Pons (tissue), 1 donor: ENCODE data around the gene IQSEC1.
A peak's percentile ranks its signal among the peaks of the same experiment; 100 is the strongest.

Experiments
- DNase-seq: peaks from one replicate; pipeline ENCODE4 v3.0.0-alpha.2; 2016; ENCODE audit warnings: low spot score

Gene IQSEC1

DNA sequence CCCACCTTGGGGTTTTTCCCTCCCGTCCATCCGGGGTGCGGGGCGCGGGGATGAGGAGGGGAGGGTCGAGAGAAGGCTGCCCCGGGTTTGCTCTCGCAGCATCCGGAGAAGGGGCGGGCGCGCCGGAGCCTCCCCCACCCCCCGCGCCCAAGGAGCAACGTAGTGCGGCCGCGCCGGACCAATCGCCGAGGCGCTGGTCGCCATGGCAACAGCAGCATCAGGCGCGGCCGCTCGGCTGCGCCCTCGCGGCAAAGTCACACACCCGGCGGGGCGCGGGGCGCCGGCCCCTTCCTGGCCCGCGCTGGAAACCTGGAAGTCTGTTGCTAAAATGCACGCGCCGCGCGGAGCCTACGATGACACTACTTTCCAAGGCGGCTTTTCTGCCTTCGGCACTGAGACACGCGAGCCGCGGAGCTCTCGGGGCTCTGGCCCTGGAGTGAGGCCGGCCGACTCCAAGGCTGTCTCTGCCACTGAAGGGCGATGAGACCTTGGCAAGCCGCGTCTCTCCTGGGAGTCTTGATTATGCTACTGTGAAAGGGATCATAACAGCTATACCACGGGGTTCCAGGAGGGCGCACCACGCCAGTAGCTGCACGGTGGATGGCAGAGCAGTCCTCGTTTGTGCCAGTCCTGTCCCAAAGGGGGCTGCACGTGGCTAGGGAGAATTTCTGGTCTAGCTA, at the start of gene IQSEC1:
TSS of gene IQSEC1 (minus strand) at position 104 of the 680 bp plus-strand sequence. CDS start 415 bp downstream, outside the sequence.
- peak; percentile 74 for DNase-seq

- DNase-seq: no peak
Measured at GRCh38 chr3:13122081-13123012, 49.1 kb upstream of the IQSEC1 start.

DNA sequence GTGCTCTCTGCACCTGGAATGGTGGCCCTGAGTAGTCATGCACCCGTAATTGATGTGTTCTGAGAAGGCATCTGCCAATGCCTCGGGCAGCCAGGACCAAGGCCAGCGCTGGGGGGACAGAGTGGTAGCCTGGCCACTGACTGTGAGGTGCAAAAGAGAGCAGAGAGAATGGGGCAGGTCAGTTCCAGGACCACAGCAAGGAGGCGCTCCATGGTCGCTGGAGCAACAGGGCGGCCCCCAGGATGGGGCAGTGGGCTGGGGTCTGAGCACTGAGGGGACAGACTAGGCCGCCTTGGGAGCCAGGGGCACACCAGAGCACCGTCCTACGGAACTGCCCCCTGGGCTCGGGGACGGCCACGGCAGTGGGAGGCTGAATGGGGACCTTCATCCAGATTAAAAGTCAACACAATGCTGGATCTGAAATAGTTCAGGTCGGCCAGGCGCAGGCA, 48.3 kb upstream of the IQSEC1 start:
- DNase-seq: no peak

- no peak for DNase-seq
Measured at GRCh38 chr3:13120928-13121552, 47.8 kb upstream of the IQSEC1 start.

GRCh38 chr3:13120289-13120927, 47.2 kb upstream of the IQSEC1 start:
- DNase-seq: no peak

GRCh38 chr3:13119471-13120220, 46.4 kb upstream of the IQSEC1 start:
- no peak for DNase-seq

DNA sequence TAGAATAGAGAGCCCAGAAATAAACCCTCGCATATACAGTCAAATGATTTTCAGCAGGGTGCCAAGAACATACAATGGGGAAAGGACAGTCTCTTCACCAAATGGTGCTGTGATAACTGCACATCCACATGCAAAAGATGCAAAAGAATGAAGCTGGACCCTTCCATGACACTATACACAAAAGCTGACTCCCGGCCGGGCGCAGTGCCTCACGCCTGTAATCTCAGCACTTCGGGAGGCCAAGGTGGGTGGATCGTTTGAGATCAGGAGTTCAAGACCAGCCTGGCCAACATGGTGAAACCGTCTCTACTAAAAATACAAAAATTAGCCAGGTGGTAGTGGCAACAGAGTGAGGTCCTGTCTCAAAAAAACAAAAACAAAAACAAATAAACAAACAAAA, 43.2 kb upstream of the IQSEC1 start:
- DNase-seq: no peak

DNA sequence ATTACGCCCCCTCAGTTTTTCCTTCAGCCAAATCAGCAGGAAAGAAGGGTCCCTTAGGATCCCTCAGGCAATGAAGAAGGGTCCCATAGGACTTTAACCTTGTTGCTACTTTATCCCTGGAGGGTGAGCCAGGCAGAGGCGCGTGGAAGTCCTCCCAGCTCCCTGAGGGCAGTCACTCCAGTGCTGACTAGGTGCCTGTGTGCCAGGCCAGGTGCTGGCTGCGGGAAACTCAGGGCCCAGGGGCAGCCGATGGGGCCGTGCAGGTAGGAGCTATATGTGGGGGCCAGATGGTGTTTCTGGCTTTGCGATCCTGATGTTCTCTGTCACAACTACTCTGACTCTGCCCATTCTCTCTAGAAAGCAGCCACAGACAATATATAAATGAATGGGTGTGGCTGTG, 42.8 kb upstream of the IQSEC1 start:
- no peak for DNase-seq

- DNase-seq: no peak
Measured at GRCh38 chr3:13115576-13115910, 42.3 kb upstream of the IQSEC1 start.

DNA sequence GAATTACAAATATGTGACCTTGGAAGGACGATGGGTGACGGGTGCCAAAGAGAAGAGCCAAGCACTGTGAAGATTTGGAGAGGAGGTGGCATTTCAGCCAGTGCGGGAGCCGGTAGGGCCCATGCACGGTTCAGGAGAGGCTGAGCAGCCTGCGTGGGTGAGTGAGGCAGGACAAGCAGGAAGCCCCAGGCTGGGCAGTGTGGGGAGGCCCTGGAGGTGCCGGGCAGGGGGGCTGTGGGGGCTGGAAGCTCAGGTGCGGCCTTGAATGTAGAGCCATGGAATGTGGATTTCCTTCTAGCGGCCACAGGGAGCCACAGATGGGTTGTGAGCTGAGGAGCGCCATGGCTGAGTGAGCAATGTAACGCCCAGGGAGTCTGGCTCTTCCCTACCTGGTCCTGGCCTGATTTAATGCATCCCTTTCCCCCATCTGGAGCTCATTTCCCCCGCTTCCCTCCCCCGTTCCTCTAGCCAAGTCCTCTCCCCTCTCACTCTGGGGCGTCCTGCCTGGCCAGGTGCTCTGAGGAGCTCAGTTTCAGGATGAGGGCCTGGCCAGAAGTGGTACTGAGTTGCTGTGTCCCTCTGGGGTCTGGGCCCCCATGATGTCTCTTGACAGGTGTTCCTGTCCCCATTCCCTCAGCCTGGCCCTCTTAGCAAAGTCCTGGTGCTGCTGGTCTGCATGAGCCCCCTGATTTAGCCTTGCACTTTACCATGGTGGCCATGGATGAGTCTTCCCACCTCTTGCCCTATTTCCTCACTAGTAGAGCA, 41.8 kb upstream of the IQSEC1 start:
- no peak for DNase-seq

DNA sequence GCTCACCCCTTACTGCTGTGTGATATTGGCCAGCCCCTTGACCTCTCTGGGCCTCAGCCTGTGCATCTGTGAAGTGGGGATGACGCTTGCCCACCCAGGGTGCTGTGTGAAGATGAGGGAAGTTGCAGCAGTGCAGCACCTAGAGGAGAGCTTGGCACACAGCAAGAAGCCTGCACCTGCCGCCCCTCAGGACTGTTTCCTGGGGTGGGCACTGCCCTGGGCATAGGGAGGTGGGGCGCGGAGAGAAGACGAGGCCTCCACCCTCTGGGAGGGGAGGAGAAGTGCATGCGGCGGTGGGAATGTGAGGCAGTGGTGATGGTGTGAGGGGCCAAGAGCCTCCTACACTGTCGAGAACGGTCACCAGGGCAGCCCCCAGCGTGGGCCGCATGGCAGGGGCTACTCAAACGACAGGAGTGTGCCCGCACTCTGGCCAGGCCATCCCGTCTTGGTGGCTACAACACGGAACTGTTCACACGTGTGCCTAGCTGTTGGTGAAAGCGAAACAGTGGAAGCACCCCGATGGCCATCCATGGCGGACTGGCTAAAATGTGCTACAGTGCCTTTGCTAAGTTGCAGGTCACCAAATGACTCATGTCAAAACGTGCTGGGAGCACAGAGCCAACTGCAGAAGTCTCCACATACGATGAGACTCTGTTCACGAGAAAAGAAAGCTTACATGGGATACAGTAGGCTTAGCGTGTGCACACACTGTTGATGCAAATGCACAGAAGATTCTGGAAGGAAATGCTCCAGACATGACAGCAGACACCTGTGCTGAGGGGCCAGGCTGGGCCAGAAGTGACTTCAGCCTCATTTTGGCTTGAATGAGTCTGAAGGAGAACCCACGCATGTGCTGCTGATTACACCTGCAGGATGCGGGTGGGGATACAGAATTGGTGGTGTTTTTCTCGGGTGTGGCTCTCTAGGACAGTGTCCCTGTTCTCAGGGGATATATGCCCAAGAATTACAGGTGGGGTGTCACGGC, 40.4 kb upstream of the IQSEC1 start:
- no peak for DNase-seq

DNA sequence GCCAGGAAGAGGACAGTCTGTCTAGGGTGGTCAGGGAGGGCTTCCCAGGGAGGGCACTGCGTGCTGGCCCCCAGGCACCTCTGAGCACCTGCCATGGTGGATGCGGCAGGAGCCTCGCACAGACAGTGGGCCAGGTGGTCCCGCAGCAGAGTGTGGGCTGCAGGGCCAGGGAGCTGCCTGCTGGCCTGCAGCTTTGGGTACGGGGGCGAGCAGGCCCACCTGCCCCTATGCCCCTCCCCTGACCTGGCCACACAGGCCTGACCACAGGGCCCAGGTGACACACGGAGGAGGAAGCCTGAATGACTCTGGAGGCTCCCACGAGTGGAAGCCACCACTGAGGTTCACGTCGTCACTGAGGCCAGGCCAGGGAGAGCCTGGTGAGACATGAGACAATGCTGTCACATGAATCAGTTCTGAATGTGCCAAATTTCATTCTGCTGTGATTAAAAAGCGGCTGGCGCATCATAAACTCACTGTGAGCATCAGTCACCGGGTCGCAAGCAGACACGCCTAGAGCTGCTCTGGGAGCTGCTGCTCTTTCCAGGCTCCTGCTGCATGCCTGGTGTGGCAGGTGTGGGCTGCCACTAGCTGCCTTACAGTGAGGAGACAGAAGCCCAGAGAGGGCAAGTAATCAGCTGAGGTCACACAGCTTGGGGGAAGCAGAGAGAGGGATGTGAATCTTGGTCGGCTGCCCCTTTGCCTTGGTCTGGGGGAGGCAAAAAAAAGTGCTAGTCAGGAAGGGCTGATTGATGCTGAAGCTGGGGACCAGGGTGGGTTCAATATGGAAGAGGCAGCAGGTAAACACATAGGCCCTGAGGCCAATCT, 39.5 kb upstream of the IQSEC1 start:
- DNase-seq: no peak

- no peak for DNase-seq
Measured at GRCh38 chr3:13111873-13112520, 38.8 kb upstream of the IQSEC1 start.

DNA sequence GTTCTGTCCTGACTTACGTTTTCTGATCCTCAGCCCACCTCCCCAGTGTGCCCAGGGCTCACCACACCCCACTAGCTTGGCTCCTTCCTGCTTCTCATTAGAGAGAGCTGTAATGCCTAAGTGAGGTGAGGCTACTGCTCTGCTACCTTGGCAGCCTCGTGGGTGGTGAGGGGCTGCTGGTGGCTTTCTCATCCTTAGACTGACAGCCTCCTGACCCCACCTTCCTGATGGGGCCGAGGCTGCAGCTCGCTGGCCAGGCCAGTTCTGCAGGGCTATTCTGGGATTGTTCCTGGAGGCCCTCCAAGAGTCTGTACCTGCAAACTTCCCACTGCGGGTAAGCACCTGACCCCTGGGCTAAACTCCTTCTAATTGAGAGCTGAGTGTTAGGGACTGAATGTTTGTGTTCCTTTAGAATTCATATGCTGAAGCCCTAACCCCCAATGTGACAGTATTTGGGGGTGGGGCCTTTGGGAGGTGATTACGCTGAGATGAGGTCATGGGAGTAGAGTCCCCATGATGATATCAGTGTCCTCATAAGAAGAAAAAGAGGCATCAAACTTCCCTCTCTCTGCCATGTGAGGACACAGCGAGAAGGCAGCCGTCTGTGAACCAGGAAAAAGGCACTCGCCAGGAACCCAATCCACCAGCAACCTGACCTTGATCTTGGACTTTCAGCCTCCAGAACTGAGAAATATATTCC, 38.1 kb upstream of the IQSEC1 start:
- DNase-seq: no peak

GRCh38 chr3:13110678-13111116, 37.5 kb upstream of the IQSEC1 start:
- no peak for DNase-seq

DNA sequence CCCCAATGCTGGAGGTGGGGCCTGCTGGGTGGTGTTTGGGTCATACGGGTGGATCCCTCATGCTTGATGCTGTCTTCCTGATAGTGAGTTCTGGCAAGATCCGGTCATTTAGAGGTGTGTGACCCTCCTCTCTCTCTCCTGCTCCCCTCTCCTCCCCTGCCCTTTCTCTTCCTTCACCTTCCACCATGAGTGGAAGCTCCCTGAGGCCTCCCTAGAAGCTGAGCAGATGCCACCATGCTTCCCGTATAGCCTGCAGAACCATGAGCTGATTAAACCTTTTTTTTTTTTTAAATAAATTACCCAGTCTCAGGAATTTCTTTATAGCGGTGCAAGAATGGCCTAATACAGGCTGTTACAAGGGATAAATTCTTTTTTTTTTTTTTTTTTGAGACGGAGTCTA, 36.3 kb upstream of the IQSEC1 start:
- no peak for DNase-seq

DNA sequence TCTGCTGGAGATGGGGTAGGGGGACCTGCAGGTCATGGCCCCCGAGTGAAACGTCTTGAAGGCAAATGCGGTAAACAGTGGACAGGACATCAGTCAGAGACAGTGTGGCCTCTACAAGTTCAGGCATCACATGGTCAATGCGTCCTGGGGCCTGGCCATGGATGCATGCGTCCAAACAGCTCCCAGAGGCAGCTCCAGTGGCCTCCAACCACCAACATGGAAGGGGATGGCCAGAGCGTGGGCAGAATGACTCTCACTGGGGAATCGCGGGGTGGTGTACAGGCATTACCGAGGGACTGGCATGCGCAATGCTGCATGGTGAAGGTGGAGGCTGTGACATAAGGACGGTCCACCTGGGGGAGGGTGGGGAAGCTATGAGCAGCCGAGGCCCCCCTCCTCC, 35.6 kb upstream of the IQSEC1 start:
- no peak for DNase-seq
